ENCODE data around the gene SLC25A15. TPM values are rescaled to one million over a fixed set of nuclear protein-coding genes. Genes with fewer than 3 reads are reported as not detected.
"Not testable (repeated sequence)": the region's sequence is repeated elsewhere in the genome, so short reads cannot be mapped to it uniquely, and the experiment has no call there.

SLC25A15 gene
- total RNA-seq, 2 experiments from 2014 or later, result 2.1 to 2.2 TPM

- Mint-ChIP-seq H3K36me3 (ENCODE audit: low read depth) (no peaks in the 10 kb centered on the region), H3K4me3 (no peak overlapping the region), H3K27ac (no peak overlapping the region), H3K4me1 (ENCODE audit: low read depth) (peaks cover 19% of the 10 kb centered on the region), H3K27me3 (no peaks in the 10 kb centered on the region), H3K9me3 (no peaks in the 10 kb centered on the region)
- H3K27me3 ChIP-seq (ENCODE audit: control insufficient read depth in 1 of 2, insufficient read depth in 2 of 2, low read length in 2 of 2), result no peaks in the 10 kb centered on the region
- peak in 2 of 14 experiments; percentile 16 to 24 for DNase-seq
- H3K27ac ChIP-seq (ENCODE audit: low read depth in 1 of 2, low read length in 2 of 2), result no peak overlapping the region
- H3K4me3 ChIP-seq (ENCODE audit: low read length), result no peak overlapping the region
- ChIA-PET POLR2A (no interaction called here), CTCF (no interaction called here)
- no peak for TF ChIP-seq CTCF (IDR thresholded peaks at IDR 0.05)
- intact Hi-C loops (cut with DNase I, micrococcal nuclease), result no loop called here
- H3K9me3 ChIP-seq (ENCODE audit: control insufficient read depth in 1 of 2, insufficient read depth in 1 of 2, low read length in 2 of 2), result no peaks in the 10 kb centered on the region
- no peaks in the 10 kb centered on the region for H3K36me3 ChIP-seq (ENCODE audit: insufficient read depth, low read length)
- no peak for ATAC-seq (ENCODE audit: poor library complexity)
- peaks cover 18% of the 10 kb centered on the region for H3K4me1 ChIP-seq (ENCODE audit: insufficient read depth, low read length)
Measured at GRCh38 chr13:40781717-40782116, 7.7 kb upstream of the SLC25A15 start.

GRCh38 chr13:40782971-40783370 is 6.4 kb upstream of the SLC25A15 start:
- H3K36me3 Mint-ChIP-seq (ENCODE audit: low read depth); H3K36me3 ChIP-seq (ENCODE audit: insufficient read depth, low read length); DNase-seq; H3K27ac ChIP-seq (ENCODE audit: low read depth in 1 of 2, low read length in 2 of 2); H3K27me3 Mint-ChIP-seq; H3K4me3 ChIP-seq (ENCODE audit: low read length); H3K27me3 ChIP-seq (ENCODE audit: control insufficient read depth in 1 of 2, insufficient read depth in 2 of 2, low read length in 2 of 2); H3K4me1 ChIP-seq (ENCODE audit: insufficient read depth, low read length); H3K27ac Mint-ChIP-seq; H3K9me3 ChIP-seq (ENCODE audit: control insufficient read depth in 1 of 2, insufficient read depth in 1 of 2, low read length in 2 of 2); POLR2A ChIA-PET; H3K4me3 Mint-ChIP-seq; H3K9me3 Mint-ChIP-seq; ATAC-seq (ENCODE audit: poor library complexity); intact Hi-C loops (cut with DNase I, micrococcal nuclease): not testable (repeated sequence)
- CTCF ChIA-PET, result interaction anchor here (0.7 kb wide), 1 partner anchor 12 kb away, joined by 6 read pairs; the partner anchor contains the start of gene MRPS31
- H3K4me1 Mint-ChIP-seq (ENCODE audit: low read depth), result peaks cover 13% of the 10 kb centered on the region

GRCh38 chr13:40784540-40784939 is 4.9 kb upstream of the SLC25A15 start:
- peaks cover 11% of the 10 kb centered on the region for H3K4me1 Mint-ChIP-seq (ENCODE audit: low read depth)
- CTCF ChIA-PET, result no interaction called here
- no peak overlapping the region for H3K27ac ChIP-seq (ENCODE audit: low read depth in 1 of 2, low read length in 2 of 2)
- H3K36me3 Mint-ChIP-seq (ENCODE audit: low read depth), result no peaks in the 10 kb centered on the region
- no peak overlapping the region for H3K27ac Mint-ChIP-seq
- POLR2A ChIA-PET, result interaction anchor here (0.6 kb wide), 1 partner anchor 275 kb away, joined by 5 read pairs; no protein-coding TSS in a partner anchor
- DNase-seq (no peak), ATAC-seq (ENCODE audit: poor library complexity) (no peak)
- H3K27me3 ChIP-seq (ENCODE audit: control insufficient read depth in 1 of 2, insufficient read depth in 2 of 2, low read length in 2 of 2), result no peaks in the 10 kb centered on the region
- intact Hi-C loops (cut with DNase I, micrococcal nuclease), result no loop called here
- H3K4me3 ChIP-seq (ENCODE audit: low read length), result no peak overlapping the region
- no peaks in the 10 kb centered on the region for H3K9me3 Mint-ChIP-seq
- H3K4me1 ChIP-seq (ENCODE audit: insufficient read depth, low read length), result peaks cover 9% of the 10 kb centered on the region
- no peaks in the 10 kb centered on the region for H3K27me3 Mint-ChIP-seq
- no peak overlapping the region for H3K4me3 Mint-ChIP-seq
- H3K36me3 ChIP-seq (ENCODE audit: insufficient read depth, low read length), result no peaks in the 10 kb centered on the region
- no peak for TF ChIP-seq CTCF (IDR thresholded peaks at IDR 0.05)
- no peaks in the 10 kb centered on the region for H3K9me3 ChIP-seq (ENCODE audit: control insufficient read depth in 1 of 2, insufficient read depth in 1 of 2, low read length in 2 of 2)

- DNase-seq, result no peak
- Mint-ChIP-seq H3K36me3 (ENCODE audit: low read depth) (no peaks in the 10 kb centered on the region), H3K9me3 (no peaks in the 10 kb centered on the region), H3K4me1 (ENCODE audit: low read depth) (peaks cover 11% of the 10 kb centered on the region), H3K4me3 (no peak overlapping the region), H3K27me3 (no peaks in the 10 kb centered on the region), H3K27ac (no peak overlapping the region)
- Histone ChIP-seq H3K4me1 (ENCODE audit: insufficient read depth, low read length) (peaks cover 18% of the 10 kb centered on the region), H3K27me3 (ENCODE audit: control insufficient read depth in 1 of 2, insufficient read depth in 2 of 2, low read length in 2 of 2) (no peaks in the 10 kb centered on the region), H3K27ac (ENCODE audit: low read depth in 1 of 2, low read length in 2 of 2) (no peak overlapping the region), H3K36me3 (ENCODE audit: insufficient read depth, low read length) (no peaks in the 10 kb centered on the region), H3K9me3 (ENCODE audit: control insufficient read depth in 1 of 2, insufficient read depth in 1 of 2, low read length in 2 of 2) (no peaks in the 10 kb centered on the region), H3K4me3 (ENCODE audit: low read length) (no peak overlapping the region)
- intact Hi-C loops (cut with DNase I, micrococcal nuclease), result loop anchor here in 1 of 2 experiments (5.0 kb wide), 1 partner anchor 131 kb away; no protein-coding TSS in a partner anchor
- POLR2A ChIA-PET, result interaction anchor here (1.6 kb wide), 1 partner anchor 9 kb away, joined by 9 read pairs; no protein-coding TSS in a partner anchor
- CTCF ChIA-PET, result interaction anchor here (1.5 kb wide), 1 partner anchor 9 kb away, joined by 4 read pairs; no protein-coding TSS in a partner anchor
- TF ChIP-seq CTCF (IDR thresholded peaks at IDR 0.05), result no peak
- ATAC-seq (ENCODE audit: poor library complexity), result no peak
Measured at GRCh38 chr13:40786568-40786996, 2.8 kb upstream of the SLC25A15 start.
